Stimulated activated CD4-positive, alpha-beta T cell treated with anti-CD3 and anti-CD28 coated beads, Interleukin-4, amount 100 ng/mL, for 48 hours (primary cell): ENCODE results near the gene PLA2G4D.

ENCODE experiments used
- DNase-seq, 2 donors: peaks; one replicate each; pipeline ENCODE4 v3.0.0-alpha.2; 2020; ENCODE audit warnings: low read depth in 2 of 2

Gene PLA2G4D

GRCh38 chr15:42090781-42091180 is 3.6 kb downstream of the PLA2G4D start:
- DNase-seq = no peak

- no peak for DNase-seq
These were observed 4.0 kb downstream of the PLA2G4D start for GRCh38 chr15:42090370-42090769.

GRCh38 chr15:42089942-42090341 is 4.4 kb downstream of the PLA2G4D start:
- no peak for DNase-seq

- DNase-seq = no peak
These were observed 5.3 kb downstream of the PLA2G4D start for GRCh38 chr15:42088801-42089640.

- DNase-seq = no peak
These were observed 6.2 kb downstream of the PLA2G4D start for GRCh38 chr15:42087926-42088800.

- DNase-seq = no peak
These were observed 6.9 kb downstream of the PLA2G4D start for GRCh38 chr15:42087460-42087859.

- no peak for DNase-seq
These were observed 8.6 kb downstream of the PLA2G4D start for GRCh38 chr15:42085721-42086120.

- no peak for DNase-seq
These were observed 9.1 kb downstream of the PLA2G4D start for GRCh38 chr15:42085236-42085605.

- peak; percentile 23 to 42 for DNase-seq
These were observed 9.7 kb downstream of the PLA2G4D start for GRCh38 chr15:42084465-42085235.

- no peak for DNase-seq
These were observed 10.4 kb downstream of the PLA2G4D start for GRCh38 chr15:42083916-42084315.

- DNase-seq = no peak
These were observed 10.8 kb downstream of the PLA2G4D start for GRCh38 chr15:42083605-42083908.

- DNase-seq = no peak
These were observed 11.3 kb downstream of the PLA2G4D start for GRCh38 chr15:42082823-42083604.

- DNase-seq = no peak
These were observed 12.2 kb downstream of the PLA2G4D start for GRCh38 chr15:42082141-42082540.

GRCh38 chr15:42080919-42081830 is 13.2 kb downstream of the PLA2G4D start:
- DNase-seq = no peak

GRCh38 chr15:42080186-42080918 is 14.0 kb downstream of the PLA2G4D start:
- DNase-seq = no peak

GRCh38 chr15:42079401-42079908 is 14.9 kb downstream of the PLA2G4D start:
- no peak for DNase-seq

- no peak for DNase-seq
These were observed 15.5 kb downstream of the PLA2G4D start for GRCh38 chr15:42078903-42079302.

- no peak for DNase-seq
These were observed 16.7 kb downstream of the PLA2G4D start for GRCh38 chr15:42077689-42078088.

- no peak for DNase-seq
These were observed 20.9 kb downstream of the PLA2G4D start for GRCh38 chr15:42073418-42073817.
